HepG2 (cell line): ENCODE data around the gene SUSD3. TPM values are rescaled to one million over a fixed set of nuclear protein-coding genes. Genes with fewer than 3 reads are reported as not detected.

Source experiments
- ATAC-seq: fragments of 200-7000 bp; cut with Tn5 transposase; 3 replicates; pipeline ENCODE4 v1.9.1; 2020; ENCODE audit warnings: mild to moderate bottlenecking, moderate library complexity
- BruUV-seq: library from RNA; stranded (reverse); fragments of 400-500 nt; replicated peaks from 2 replicates; lab custom pipeline; 2021; lab: Mats Ljungman, UMichigan
- CTCF ChIA-PET: fragments of 300-600 bp; formaldehyde crosslinking; extraction: SDS; loops from one replicate; lab custom pipeline; 2021; ENCODE audit warnings: low total read pairs, inconsistent platforms, low intra/inter-chr PET ratio; lab: Yijun Ruan, JAX
- POLR2A ChIA-PET: fragments of 350-600 bp; sonication (Branson Sonifier 250); formaldehyde crosslinking; loops from one replicate; lab custom pipeline; 2020; ENCODE audit warnings: antibody characterized with exemption, inconsistent platforms; lab: Yijun Ruan, JAX
- DNase-seq: peaks from one replicate; pipeline ENCODE4 v3.0.0-alpha.2; 2015; ENCODE audit warnings: low spot score
- FAIRE-seq: peaks from 3 replicates; lab custom pipeline; 2011; peaks lifted over from hg19 to GRCh38; lab: Jason Lieb, UNC
- H2AFZ ChIP-seq: one replicate; pipeline ENCODE4 v1.6.1; 2011; ENCODE audit warnings: low read length, inconsistent platforms
- H3K27ac ChIP-seq: fragments of 300-600 bp; 3 replicates; pipeline ENCODE4 v1.8.0; 2011; ENCODE audit warnings: mixed run types, mild to moderate bottlenecking, mixed read lengths, low read length, inconsistent platforms; ENCODE audit not compliant: insufficient read depth; ENCODE audit errors: extremely low read length
- H3K27me3 ChIP-seq, 2 experiments: fragments of 200-600 bp in 1 of 2; 2 replicates in 1 of 2; 3 replicates in 1 of 2; pipeline versions ENCODE4 v1.6.0 to v1.8.0; 2011; ENCODE audit warnings: low read length in 2 of 2, mild to moderate bottlenecking in 2 of 2, moderate library complexity in 2 of 2, inconsistent platforms in 1 of 2; ENCODE audit not compliant: insufficient read depth in 2 of 2, control insufficient read depth in 1 of 2
- H3K36me3 ChIP-seq, 2 experiments: fragments of 200-600 bp in 1 of 2; replicated peaks in 1 of 2; 2 replicates in 1 of 2; 3 replicates in 1 of 2; pipeline versions ENCODE4 v1.5.1 to v1.8.0; 2011; ENCODE audit warnings: low read length in 2 of 2, inconsistent platforms in 1 of 2; ENCODE audit not compliant: insufficient read depth in 2 of 2, control insufficient read depth in 1 of 2
- H3K4me1 ChIP-seq: 2 replicates; pipeline ENCODE4 v1.5.1; 2012; ENCODE audit warnings: low read length, inconsistent platforms; ENCODE audit not compliant: insufficient read depth
- H3K4me2 ChIP-seq: 2 replicates; pipeline ENCODE4 v1.6.0; 2011; ENCODE audit warnings: low read depth, low read length, inconsistent platforms
- H3K4me3 ChIP-seq, 3 experiments: fragments of 200-600 bp in 1 of 3; sonication (generic), shearing (Covaris generic) in 1 of 3; replicated peaks in 1 of 3; 2 replicates each; pipeline ENCODE4 v1.5.1; 2011 to 2016; ENCODE audit warnings: low read length in 3 of 3, inconsistent platforms in 2 of 3, low read depth in 2 of 3, mild to moderate bottlenecking in 2 of 3, control low read depth in 1 of 3, mixed read lengths in 1 of 3; ENCODE audit not compliant: insufficient read depth in 1 of 3
- H3K79me2 ChIP-seq: one replicate; pipeline ENCODE4 v1.6.1; 2011; ENCODE audit warnings: low read length, inconsistent platforms; ENCODE audit not compliant: insufficient read depth
- H3K9ac ChIP-seq: 2 replicates; pipeline ENCODE4 v1.6.0; 2011; ENCODE audit warnings: mild to moderate bottlenecking, low read depth, low read length, inconsistent platforms; ENCODE audit not compliant: insufficient read depth
- H3K9me3 ChIP-seq: 2 replicates; pipeline ENCODE4 v1.5.1; 2012; ENCODE audit warnings: mild to moderate bottlenecking, low read length
- H4K20me1 ChIP-seq: 2 replicates; pipeline ENCODE4 v1.6.0; 2011; ENCODE audit warnings: inconsistent platforms, mild to moderate bottlenecking, low read length, moderate library complexity; ENCODE audit not compliant: insufficient read depth
- DZIP1 ChIP-seq: sonication (generic); formaldehyde crosslinking; IDR thresholded peaks from 2 replicates; pipeline ENCODE4 v1.5.0; 2020; ENCODE audit warnings: mild to moderate bottlenecking, missing genetic modification reagents
- GATAD1 ChIP-seq: IDR thresholded peaks from 2 replicates; pipeline ENCODE4 v1.6.1; 2016; ENCODE audit warnings: missing genetic modification reagents, missing compliant biosample characterization
- NAIF1 ChIP-seq: sonication (generic); formaldehyde crosslinking; IDR thresholded peaks from 2 replicates; pipeline ENCODE4 v1.5.0; 2020; ENCODE audit warnings: mild to moderate bottlenecking, missing genetic modification reagents, borderline replicate concordance
- NCOA2 ChIP-seq: sonication (generic); formaldehyde crosslinking; IDR thresholded peaks from 2 replicates; pipeline ENCODE4 v1.8.0; 2022; ENCODE audit warnings: inconsistent platforms
- NFE2L1 ChIP-seq: sonication (generic); formaldehyde crosslinking; IDR thresholded peaks from 2 replicates; pipeline ENCODE4 v1.4.0; 2020; ENCODE audit warnings: missing genetic modification reagents, mild to moderate bottlenecking, borderline replicate concordance
- REPIN1 ChIP-seq: sonication (generic); formaldehyde crosslinking; IDR thresholded peaks from 2 replicates; pipeline ENCODE4 v1.8.0; 2022; ENCODE audit warnings: missing genetic modification reagents, low read depth, mild to moderate bottlenecking, borderline replicate concordance
- STAT6 ChIP-seq: sonication (generic); formaldehyde crosslinking; IDR thresholded peaks from 2 replicates; pipeline ENCODE4 v1.4.0; 2020; ENCODE audit warnings: missing genetic modification reagents, mild to moderate bottlenecking, borderline replicate concordance
- ZBTB2 ChIP-seq: sonication (generic); formaldehyde crosslinking; IDR thresholded peaks from 2 replicates; pipeline ENCODE4 v1.8.0; 2022; ENCODE audit warnings: low read depth, missing genetic modification reagents
- ZNF180 ChIP-seq: sonication (generic); formaldehyde crosslinking; IDR thresholded peaks from 2 replicates; pipeline ENCODE4 v1.4.0; 2020; ENCODE audit warnings: low read depth, missing genetic modification reagents, borderline replicate concordance
- ZNF30 ChIP-seq: sonication (generic); formaldehyde crosslinking; IDR thresholded peaks from 2 replicates; pipeline ENCODE4 v1.5.0; 2020; ENCODE audit warnings: mild to moderate bottlenecking, missing genetic modification reagents
- ZNF724P ChIP-seq: sonication (generic); formaldehyde crosslinking; IDR thresholded peaks from 2 replicates; pipeline ENCODE4 v1.8.0; 2022; ENCODE audit warnings: missing genetic modification reagents, borderline replicate concordance
- ZNF772 ChIP-seq: sonication (generic); formaldehyde crosslinking; IDR thresholded peaks from 2 replicates; pipeline ENCODE4 v1.5.0; 2020; ENCODE audit warnings: mild to moderate bottlenecking, missing genetic modification reagents
- WGBS: methylation state at CpG from one replicate; pipeline ENCODE4 v1.1.6; 2017; ENCODE audit warnings: low lambda C conversion rate; 5-methylcytosine and 5-hydroxymethylcytosine counted together
- in situ Hi-C: cut with HindIII; loops from 2 replicates; pipeline ENCODE4 v1.10.0; 2017; ENCODE audit warnings: low pct_unique_long_range_greater_than_20kb; ENCODE audit not compliant: extremely low pct_ligation_motif_present
- intact Hi-C: fragments of 100-400 bp; cut with micrococcal nuclease; formaldehyde crosslinking; loops from one replicate; pipeline ENCODE4 v1.10.0; 2022; ENCODE audit not compliant: unreplicated experiment
- polyA plus RNA-seq, 8 experiments: library from polyadenylated mRNA; depleted of rRNA in 3 of 8; stranded (reverse) in 7 of 8; unstranded in 1 of 8; fragments of >200 nt; fragmentation: Illumina TruSeq in 4 of 8; extraction: Trizol in 4 of 8; gene quantifications; 2 replicates each; pipeline versions ENCODE4 v1.2.1 to v1.2.3, GENCODE V29; 2011 to 2016; ENCODE audit warnings: low read depth in 4 of 8, missing spikeins in 1 of 8, mixed read lengths in 1 of 8; ENCODE audit not compliant: insufficient read depth in 1 of 8
- total RNA-seq, 5 experiments: library from RNA; depleted of rRNA; stranded (reverse); fragments of >200 nt; fragmentation: Illumina TruSeq; extraction: Trizol; gene quantifications; 2 replicates each; pipeline ENCODE4 v1.2.3, GENCODE V29; 2016; ENCODE audit warnings: low read depth in 1 of 5
- TF ChIP-seq, protein P1 (sequence below): sonication (generic); formaldehyde crosslinking; IDR thresholded peaks from 2 replicates; pipeline ENCODE4 v1.4.0; 2020; ENCODE audit warnings: missing genetic modification reagents, low read depth, mild to moderate bottlenecking, borderline replicate concordance

SUSD3 gene
- total and polyA plus RNA-seq, 2 of the 13 experiments (the other 11 are each of a cell fraction or from before 2014, with no cell fraction given): 7.0 to 9.1 TPM

- DNase-seq (no peak), FAIRE-seq (no peak), ATAC-seq (no peak)
- WGBS: 52% methylated on average over 12 of the region's 12 CpGs
- Histone ChIP-seq H3K4me2 (peak overlapping the region; percentile 21; the same call in 1 of the 2 replicates), H3K36me3 (no peaks in the 10 kb centered on the region), H2AFZ (no peak overlapping the region), H3K4me1 (peaks cover 57% of the 10 kb centered on the region), H3K27ac (no peak overlapping the region), H3K79me2 (no peaks in the 10 kb centered on the region), H4K20me1 (no peaks in the 10 kb centered on the region), H3K4me3 (no peak overlapping the region), H3K27me3 (peaks cover 1 to 5% of the 10 kb centered on the region in 2 experiments; a peak in 2 of 5 replicates), H3K9me3 (no peaks in the 10 kb centered on the region), H3K9ac (no peak overlapping the region)
- ChIA-PET POLR2A (no interaction called here), CTCF (no interaction called here)
- in situ Hi-C loops: no loop called here
- TF ChIP-seq ZNF772: no peak
- TF ChIP-seq REPIN1: no peak
- no peak for TF ChIP-seq NAIF1 (CRISPR knock-in tag)
- no peak for TF ChIP-seq STAT6 (CRISPR knock-in tag)
- TF ChIP-seq NFE2L1 (CRISPR knock-in tag): no peak
- TF ChIP-seq, protein P1, sequence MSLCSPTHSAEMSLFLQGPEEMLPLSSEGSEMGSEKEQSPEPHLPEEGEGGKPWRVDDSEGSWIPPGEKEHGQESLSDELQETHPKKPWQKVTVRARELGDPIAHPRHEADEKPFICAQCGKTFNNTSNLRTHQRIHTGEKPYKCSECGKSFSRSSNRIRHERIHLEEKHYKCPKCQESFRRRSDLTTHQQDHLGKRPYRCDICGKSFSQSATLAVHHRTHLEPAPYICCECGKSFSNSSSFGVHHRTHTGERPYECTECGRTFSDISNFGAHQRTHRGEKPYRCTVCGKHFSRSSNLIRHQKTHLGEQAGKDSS (CRISPR knock-in tag): no peak
- no peak for TF ChIP-seq GATAD1
- no peak for TF ChIP-seq ZNF30 (CRISPR knock-in tag)
- TF ChIP-seq ZBTB2: no peak
- no peak for TF ChIP-seq NCOA2 (CRISPR knock-in tag)
- TF ChIP-seq ZNF724P (CRISPR knock-in tag): no peak
- no peak for TF ChIP-seq ZNF180 (CRISPR knock-in tag)
- no peak for TF ChIP-seq DZIP1 (CRISPR knock-in tag)
- BruUV-seq: no TSS peak
- intact Hi-C loops: no loop called here
These were observed 31.0 kb downstream of the SUSD3 start for GRCh38 chr9:93089481-93089991.
